Measurements from ENCODE around the gene COX14.

Gene COX14

GRCh38 chr12:50167049-50167828, 55.2 kb downstream of the COX14 start, which contains the start of gene CERS5:
Gene CERS5 (minus strand): TSS chr12:50167369. CDS start chr12:50167297, 72 bp downstream.
- Histone ChIP-seq H4K20me1 (ENCODE audit: insufficient read depth, low read length) (no peaks in the 10 kb centered on the region), H3K9ac (ENCODE audit: low read length) (peak within 1 kb of the TSS; percentile 94), H3K9me3 (ENCODE audit: insufficient read depth, low read length) (no peaks in the 10 kb centered on the region), H2AFZ (ENCODE audit: low read depth, low read length) (peak within 1 kb of the TSS; percentile 92), H3K4me1 (ENCODE audit: low read length) (peaks cover 10% of the 10 kb centered on the region; the same call in 1 of the 2 replicates), H3K27me3 (ENCODE audit: low read depth, low read length) (no peaks in the 10 kb centered on the region), H3K4me2 (ENCODE audit: low read length) (peak within 1 kb of the TSS; percentile 100), H3K36me3 (replicated peaks; ENCODE audit: low read depth, low read length) (no peaks in the 10 kb centered on the region), H3K79me2 (ENCODE audit: low read length) (peaks cover 39% of the 10 kb centered on the region), H3K4me3 (ENCODE audit: low read length) (peak within 1 kb of the TSS; percentile 94), H3K27ac (ENCODE audit: low read length) (peak within 1 kb of the TSS; percentile 71)
- no peak for TF ChIP-seq CTCF (IDR thresholded peaks at IDR 0.05; ENCODE audit: low read depth, low read length)
- no peak for TF ChIP-seq EZH2phosphoT487 (IDR thresholded peaks at IDR 0.05; ENCODE audit: low read depth)

Measured in OCI-LY3 (cell line).